Upper lobe of left lung (tissue), 4 donors: ENCODE results near the gene AGPS.

Experiments
- CTCF ChIP-seq, 6 experiments: fragments of 450-650 bp in 4 of 6; fragments of 200-600 bp in 2 of 6; sonication (generic) in 2 of 6; IDR thresholded peaks; one replicate each; pipeline ENCODE4 v1.5.1; 2016 to 2019; ENCODE audit warnings: antibody characterized with exemption in 6 of 6
- POLR2AphosphoS5 ChIP-seq, 2 donors: sonication (generic); formaldehyde crosslinking; IDR thresholded peaks; one replicate each; pipeline ENCODE4 v1.5.1; 2017; ENCODE audit warnings: antibody characterized with exemption in 2 of 2

- TF ChIP-seq POLR2AphosphoS5 (IDR thresholded peaks at IDR 0.05) = no peak
- no peak for TF ChIP-seq CTCF (IDR thresholded peaks at IDR 0.05)
These were observed 145.1 kb downstream of the AGPS start for GRCh38 chr2:177537636-177538035.
